Calu3 (cell line): ENCODE results near the gene MROH7. TPM values are rescaled to one million over a fixed set of nuclear protein-coding genes. Genes with fewer than 3 reads are reported as not detected.

ENCODE experiments used
- BruUV-seq: library from RNA; stranded (reverse); fragments of 400-500 nt; replicated peaks from 2 replicates; lab custom pipeline; 2021; lab: Mats Ljungman, UMichigan
- CTCF ChIA-PET: fragments of 300-600 bp; sonication (Branson Sonifier 250); formaldehyde crosslinking; loops from one replicate; lab custom pipeline; 2022; ENCODE audit warnings: antibody characterized with exemption; lab: Charles Lee
- DNase-seq: peaks from one replicate; pipeline ENCODE4 v3.0.0; 2022
- H3K27ac Mint-ChIP-seq: one replicate; pipeline ENCODE4 v1.8.0; 2022; ENCODE audit warnings: mixed read lengths; ENCODE audit not compliant: unreplicated experiment
- H3K27me3 Mint-ChIP-seq: one replicate; pipeline ENCODE4 v1.8.0; 2022; ENCODE audit warnings: mixed read lengths; ENCODE audit not compliant: unreplicated experiment
- H3K36me3 Mint-ChIP-seq: one replicate; pipeline ENCODE4 v1.8.0; 2022; ENCODE audit warnings: mild to moderate bottlenecking, moderate library complexity, mixed read lengths; ENCODE audit not compliant: insufficient read depth, unreplicated experiment
- H3K4me1 Mint-ChIP-seq: one replicate; pipeline ENCODE4 v1.8.0; 2022; ENCODE audit warnings: mild to moderate bottlenecking, low read depth, mixed read lengths; ENCODE audit not compliant: unreplicated experiment
- H3K4me3 Mint-ChIP-seq: one replicate; pipeline ENCODE4 v1.8.0; 2022; ENCODE audit warnings: mild to moderate bottlenecking, low read depth, moderate library complexity, mixed read lengths; ENCODE audit not compliant: unreplicated experiment
- H3K9me3 Mint-ChIP-seq: one replicate; pipeline ENCODE4 v1.8.0; 2022; ENCODE audit warnings: low read depth, mixed read lengths; ENCODE audit not compliant: unreplicated experiment
- intact Hi-C: fragments of 100-400 bp; cut with micrococcal nuclease; formaldehyde crosslinking; loops from one replicate; pipeline ENCODE4 v1.10.0; 2022; ENCODE audit not compliant: unreplicated experiment
- total RNA-seq: library from RNA; stranded (reverse); gene quantifications from 2 replicates; pipeline ENCODE4 v1.2.3, GENCODE V29; 2022
- TF ChIP-seq, protein P1 (sequence below): fragments of 200-600 bp; IDR thresholded peaks from one replicate; pipeline ENCODE4 v1.8.0; 2022; ENCODE audit warnings: antibody characterized with exemption; ENCODE audit not compliant: unreplicated experiment

MROH7 gene
- total RNA-seq, 1 experiment from 2014 or later = 0.71 TPM

DNA sequence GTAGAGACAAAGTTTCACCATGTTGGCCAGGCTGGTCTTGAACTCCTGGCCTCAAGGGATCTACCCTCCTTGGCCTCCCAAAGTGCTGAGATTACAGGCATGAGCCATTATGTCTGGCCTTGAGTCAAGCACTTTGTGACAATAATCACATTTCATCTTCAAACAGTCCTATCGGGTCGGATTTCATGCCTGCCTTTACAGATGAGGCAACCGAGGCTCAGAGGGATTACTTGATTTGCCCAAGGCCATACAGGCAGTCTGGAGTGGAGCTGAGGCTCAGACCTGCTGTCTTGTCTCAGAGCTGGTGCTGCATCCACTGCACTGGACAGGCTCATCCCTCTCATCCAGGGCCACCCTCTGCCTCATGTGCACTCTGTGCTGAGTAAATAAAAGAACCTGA is 44.8 kb upstream of the MROH7 start:
- Mint-ChIP-seq H3K27me3 (no peaks in the 10 kb centered on the region), H3K9me3 (no peaks in the 10 kb centered on the region), H3K27ac (no peak overlapping the region), H3K36me3 (no peaks in the 10 kb centered on the region), H3K4me3 (no peak overlapping the region), H3K4me1 (no peaks in the 10 kb centered on the region)
- intact Hi-C loops = no loop called here
- TF ChIP-seq, protein P1, sequence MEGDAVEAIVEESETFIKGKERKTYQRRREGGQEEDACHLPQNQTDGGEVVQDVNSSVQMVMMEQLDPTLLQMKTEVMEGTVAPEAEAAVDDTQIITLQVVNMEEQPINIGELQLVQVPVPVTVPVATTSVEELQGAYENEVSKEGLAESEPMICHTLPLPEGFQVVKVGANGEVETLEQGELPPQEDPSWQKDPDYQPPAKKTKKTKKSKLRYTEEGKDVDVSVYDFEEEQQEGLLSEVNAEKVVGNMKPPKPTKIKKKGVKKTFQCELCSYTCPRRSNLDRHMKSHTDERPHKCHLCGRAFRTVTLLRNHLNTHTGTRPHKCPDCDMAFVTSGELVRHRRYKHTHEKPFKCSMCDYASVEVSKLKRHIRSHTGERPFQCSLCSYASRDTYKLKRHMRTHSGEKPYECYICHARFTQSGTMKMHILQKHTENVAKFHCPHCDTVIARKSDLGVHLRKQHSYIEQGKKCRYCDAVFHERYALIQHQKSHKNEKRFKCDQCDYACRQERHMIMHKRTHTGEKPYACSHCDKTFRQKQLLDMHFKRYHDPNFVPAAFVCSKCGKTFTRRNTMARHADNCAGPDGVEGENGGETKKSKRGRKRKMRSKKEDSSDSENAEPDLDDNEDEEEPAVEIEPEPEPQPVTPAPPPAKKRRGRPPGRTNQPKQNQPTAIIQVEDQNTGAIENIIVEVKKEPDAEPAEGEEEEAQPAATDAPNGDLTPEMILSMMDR = no peak
- CTCF ChIA-PET = no interaction called here
- no peak for DNase-seq
- BruUV-seq = no TSS peak

DNA sequence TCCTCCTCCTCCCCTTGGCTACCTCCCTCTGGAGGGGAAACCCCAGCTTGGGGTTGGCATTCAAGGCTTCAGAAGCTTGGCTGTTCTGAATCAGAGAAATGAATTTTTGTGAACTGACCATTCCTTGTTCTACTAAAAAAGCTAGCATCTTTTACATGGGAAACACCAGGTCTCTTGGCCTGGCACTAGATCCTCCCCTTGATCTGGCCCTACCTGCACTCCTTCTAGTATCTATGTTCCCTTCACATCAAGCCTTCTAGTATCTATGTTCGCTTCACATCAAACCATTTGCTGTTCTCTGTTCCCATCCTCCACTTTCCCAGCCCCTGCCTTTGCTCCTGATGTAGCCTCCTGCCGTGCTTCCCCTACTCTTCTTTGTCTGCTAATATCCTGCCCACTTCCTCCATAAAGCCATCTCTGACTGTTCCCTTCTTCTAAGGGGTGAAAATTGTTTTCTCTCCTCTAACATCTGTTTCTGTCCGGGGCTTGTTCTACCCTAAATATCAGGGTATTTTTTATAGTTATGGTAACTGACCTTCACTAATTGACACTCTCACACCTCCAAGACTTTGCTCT is 44.0 kb upstream of the MROH7 start:
- no TSS peak for BruUV-seq
- Mint-ChIP-seq H3K36me3 (peaks cover 4% of the 10 kb centered on the region), H3K4me1 (no peaks in the 10 kb centered on the region), H3K9me3 (no peaks in the 10 kb centered on the region), H3K27me3 (no peaks in the 10 kb centered on the region), H3K4me3 (no peak overlapping the region), H3K27ac (no peak overlapping the region)
- no peak for DNase-seq
- CTCF ChIA-PET = no interaction called here
- intact Hi-C loops = no loop called here
- TF ChIP-seq, protein P1 = no peak

DNA sequence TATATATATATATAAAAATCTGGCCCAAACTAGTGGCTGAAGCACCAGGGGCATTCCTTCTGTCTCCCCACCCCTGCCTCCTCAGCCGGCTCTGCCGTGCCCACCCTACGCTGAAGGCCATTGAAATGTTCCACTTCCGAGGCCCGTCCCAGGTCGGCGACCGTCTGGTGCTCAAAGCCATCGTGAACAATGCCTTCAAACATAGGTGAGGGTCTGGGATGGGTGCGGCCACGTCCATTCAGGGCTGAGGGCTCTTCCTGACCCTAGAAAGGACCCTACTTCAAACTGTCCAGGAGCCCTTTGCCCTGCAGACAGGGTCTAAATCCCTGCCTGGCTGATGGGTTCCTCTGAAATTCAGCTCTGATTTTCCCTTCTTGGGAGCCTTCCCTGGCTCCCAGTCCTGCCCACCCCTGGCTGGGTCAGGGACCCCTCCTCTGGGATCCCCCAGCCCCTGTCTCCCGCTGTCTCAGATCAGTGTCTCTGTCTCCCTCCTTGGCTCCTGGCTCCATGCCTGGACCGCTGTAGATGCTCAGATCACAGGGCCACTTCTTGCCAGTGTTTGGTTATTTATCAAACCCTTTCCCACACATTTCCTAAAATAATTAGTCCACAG is 42.3 kb upstream of the MROH7 start:
- BruUV-seq = no TSS peak
- peaks cover 8% of the 10 kb centered on the region for H3K36me3 Mint-ChIP-seq
- CTCF ChIA-PET = no interaction called here
- H3K4me1 Mint-ChIP-seq = no peaks in the 10 kb centered on the region
- DNase-seq = no peak
- H3K9me3 Mint-ChIP-seq = no peaks in the 10 kb centered on the region
- H3K4me3 Mint-ChIP-seq = no peak overlapping the region
- no peak overlapping the region for H3K27ac Mint-ChIP-seq
- TF ChIP-seq, protein P1 = no peak
- H3K27me3 Mint-ChIP-seq = no peaks in the 10 kb centered on the region
- intact Hi-C loops = no loop called here

DNA sequence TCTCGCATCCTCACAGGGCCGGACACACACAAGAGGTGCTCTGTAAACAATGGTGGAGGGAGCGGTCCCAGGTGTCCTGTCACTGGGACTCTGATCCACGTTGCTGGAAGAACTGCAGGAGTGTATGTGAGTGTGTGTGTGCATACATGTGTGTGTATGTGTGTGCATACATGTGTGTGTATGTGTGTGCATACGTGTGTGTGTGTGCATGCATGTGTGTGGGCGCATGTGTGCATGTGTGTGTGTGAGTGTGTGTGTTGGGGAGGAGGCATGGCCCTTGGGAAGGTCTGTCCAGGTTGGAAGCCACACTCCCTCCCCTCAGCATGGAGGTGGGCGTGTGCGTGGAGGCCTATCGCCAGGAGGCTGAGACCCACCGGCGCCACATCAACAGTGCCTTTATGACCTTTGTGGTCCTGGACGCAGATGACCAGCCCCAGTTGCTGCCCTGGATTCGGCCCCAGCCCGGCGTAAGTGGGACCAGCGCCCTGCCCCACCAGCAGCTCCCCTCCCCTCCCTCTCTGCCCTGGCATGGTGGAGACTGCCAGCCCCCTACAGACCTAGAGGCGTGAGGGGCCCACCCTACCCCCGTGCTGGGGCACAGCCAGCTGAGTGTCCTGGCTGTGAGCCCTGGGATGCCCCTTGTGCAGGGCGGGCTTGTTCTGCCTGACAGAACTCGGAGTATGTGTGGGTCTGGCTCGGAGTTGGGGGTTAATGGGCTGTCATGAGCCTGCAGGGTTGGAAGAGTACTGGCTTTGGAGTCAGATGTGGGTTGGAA is 40.5 kb upstream of the MROH7 start:
- Mint-ChIP-seq H3K4me3 (no peak overlapping the region), H3K9me3 (no peaks in the 10 kb centered on the region), H3K4me1 (no peaks in the 10 kb centered on the region), H3K27ac (no peak overlapping the region), H3K27me3 (no peaks in the 10 kb centered on the region), H3K36me3 (peaks cover 8% of the 10 kb centered on the region)
- intact Hi-C loops = no loop called here
- TF ChIP-seq, protein P1 = no peak
- DNase-seq = no peak
- CTCF ChIA-PET = no interaction called here
- no TSS peak for BruUV-seq
